K562 (cell line): ENCODE results near the gene GABARAP. TPM values are rescaled to one million over a fixed set of nuclear protein-coding genes. Genes with fewer than 3 reads are reported as not detected.

ENCODE experiments used
- CLOCK ChIP-seq: fragments of 250-450 bp; sonication (Bioruptor Pico); IDR thresholded peaks from 2 replicates; pipeline ENCODE4 v1.4.0; 2020; ENCODE audit warnings: mild to moderate bottlenecking, moderate library complexity, borderline replicate concordance
- DACH1 ChIP-seq: fragments of 450-650 bp; IDR thresholded peaks from 2 replicates; pipeline ENCODE4 v1.6.1; 2018; ENCODE audit not compliant: partially characterized antibody
- E2F5 ChIP-seq: sonication (generic); formaldehyde crosslinking; IDR thresholded peaks from 2 replicates; pipeline ENCODE4 v1.8.0; 2022; ENCODE audit warnings: mild to moderate bottlenecking, missing genetic modification reagents
- ETV6 ChIP-seq, 3 experiments: fragments of 150-350 bp in 1 of 3; sonication (generic) in 1 of 3; formaldehyde crosslinking in 1 of 3; IDR thresholded peaks; 2 replicates each; pipeline versions ENCODE4 v1.6.1 to v1.8.0; 2014 to 2022; ENCODE audit warnings: borderline replicate concordance in 2 of 3, low read depth in 2 of 3, antibody characterized with exemption in 1 of 3, low read length in 1 of 3, mild to moderate bottlenecking in 1 of 3, missing genetic modification reagents in 1 of 3
- FIP1L1 ChIP-seq: fragments of 200-400 bp; formaldehyde crosslinking; IDR thresholded peaks from 2 replicates; pipeline ENCODE4 v1.6.1; 2018; ENCODE audit warnings: mild to moderate bottlenecking, low read depth, low read length; ENCODE audit not compliant: poor library complexity, severe bottlenecking
- GTF2B ChIP-seq: IDR thresholded peaks from 2 replicates; pipeline ENCODE4 v1.6.1; 2011; ENCODE audit not compliant: insufficient read length; ENCODE audit errors: extremely low read depth
- HDAC6 ChIP-seq: IDR thresholded peaks from 2 replicates; pipeline ENCODE4 v1.6.1; 2012; ENCODE audit warnings: low read depth, mild to moderate bottlenecking, control low read depth, inconsistent platforms, low read length, moderate library complexity
- JUNB ChIP-seq: fragments of 450-650 bp; formaldehyde crosslinking; conservative IDR thresholded peaks from 2 replicates; pipeline ENCODE4 v1.4.0; 2020; ENCODE audit warnings: mild to moderate bottlenecking
- POU5F1 ChIP-seq: fragments of 150-350 bp; IDR thresholded peaks from 2 replicates; pipeline ENCODE4 v1.6.1; 2014; ENCODE audit warnings: borderline replicate concordance, low read length, low read depth, mild to moderate bottlenecking; ENCODE audit not compliant: partially characterized antibody
- RBM25 ChIP-seq: fragments of 200-400 bp; formaldehyde crosslinking; IDR thresholded peaks from 2 replicates; pipeline ENCODE4 v1.6.1; 2018; ENCODE audit warnings: low read length, low read depth, moderate library complexity; ENCODE audit not compliant: severe bottlenecking
- RCOR1 ChIP-seq, 2 experiments: IDR thresholded peaks; 2 replicates each; pipeline ENCODE4 v1.6.1; 2012; ENCODE audit warnings: low read depth in 2 of 2, low read length in 2 of 2, borderline replicate concordance in 1 of 2, improper control_type of control experiment in 1 of 2
- SLC30A9 ChIP-seq: fragments of 250-450 bp; sonication (Bioruptor Pico); IDR thresholded peaks from 2 replicates; pipeline ENCODE4 v1.8.0; 2022; ENCODE audit warnings: mild to moderate bottlenecking, moderate library complexity
- STAT5A ChIP-seq: IDR thresholded peaks from 2 replicates; pipeline ENCODE4 v1.6.1; 2012; ENCODE audit warnings: low read length, inconsistent platforms, borderline replicate concordance
- ZBED1 ChIP-seq: IDR thresholded peaks from 2 replicates; pipeline ENCODE4 v1.6.1; 2014
- ZHX1 ChIP-seq: fragments of 150-350 bp; conservative IDR thresholded peaks from 2 replicates; pipeline ENCODE4 v1.6.1; 2014; ENCODE audit warnings: low read length
- ZNF282 ChIP-seq: sonication (generic); formaldehyde crosslinking; IDR thresholded peaks from 2 replicates; pipeline ENCODE4 v1.8.1; 2023; ENCODE audit warnings: missing genetic modification reagents
- ZNF311 ChIP-seq: fragments of 250-450 bp; sonication (Bioruptor Pico); IDR thresholded peaks from 2 replicates; pipeline ENCODE4 v1.4.0; 2020; ENCODE audit warnings: mild to moderate bottlenecking, moderate library complexity
- ZNF57 ChIP-seq: fragments of 450-650 bp; formaldehyde crosslinking; IDR thresholded peaks from 2 replicates; pipeline ENCODE4 v1.4.0; 2020; ENCODE audit warnings: mild to moderate bottlenecking, moderate library complexity
- ZNF584 ChIP-seq: fragments of 200-800 bp; sonication (Bioruptor generic); IDR thresholded peaks from 2 replicates; pipeline ENCODE4 v1.6.1; 2016; ENCODE audit warnings: low read depth, mild to moderate bottlenecking, missing genetic modification characterization, missing compliant biosample characterization
- ZNF696 ChIP-seq: fragments of 250-450 bp; sonication (Bioruptor Pico); conservative IDR thresholded peaks from 2 replicates; pipeline ENCODE4 v1.4.0; 2020; ENCODE audit warnings: mild to moderate bottlenecking, moderate library complexity
- polyA plus RNA-seq, 8 experiments: library from polyadenylated mRNA; depleted of rRNA in 4 of 8; stranded (reverse) in 5 of 8; unstranded in 3 of 8; fragments of >200 nt; fragmentation: Nextera tagmentation in 2 of 8; fragmentation: Illumina TruSeq in 1 of 8; extraction: Ambion mirVana in 2 of 8; extraction: Trizol in 1 of 8; gene quantifications; 2 replicates each; pipeline versions ENCODE4 v1.2.1 to v1.2.3, GENCODE V29; 2011 to 2014; ENCODE audit warnings: inconsistent platforms in 1 of 8, missing spikeins in 1 of 8
- total RNA-seq, 7 experiments: library from RNA; depleted of rRNA in 6 of 7; stranded (reverse); fragments of >200 nt in 6 of 7; fragmentation: Illumina TruSeq in 2 of 7; extraction: Trizol in 2 of 7; gene quantifications; 2 replicates each; pipeline versions ENCODE4 v1.2.1 to v1.2.3, GENCODE V29; 2011 to 2021; ENCODE audit warnings: low replicate concordance in 1 of 7

Gene GABARAP
- total and polyA plus RNA-seq, 9 of the 15 experiments (the other 6 are each of a cell fraction or from before 2014, with no cell fraction given) = 47.5 to 373 (median 152) TPM

GRCh38 chr17:7241783-7242716, at the start of gene GABARAP (continued):
- TF ChIP-seq DACH1 (no peak), STAT5A (no peak), ZHX1 (no peak), POU5F1 (no peak), HDAC6 (no peak), RCOR1 (IDR thresholded peaks at IDR 0.05; ENCODE audit: borderline replicate concordance in 1 of 2, low read depth in 2 of 2, low read length in 2 of 2) (no peak), ZNF696 (no peak), E2F5 (CRISPR knock-in tag) (no peak), RBM25 (no peak), ZNF584 (CRISPR knock-in tag) (no peak), FIP1L1 (no peak), GTF2B (no peak), SLC30A9 (CRISPR knock-in tag) (no peak), ZNF57 (CRISPR knock-in tag) (no peak), ZBED1 (peak; percentile 42; the same call in 1 of the 2 replicates), ETV6 (IDR thresholded peaks at IDR 0.05; ENCODE audit: borderline replicate concordance in 1 of 2, low read depth in 2 of 2, low read length in 1 of 2) (no peak), ETV6 (CRISPR knock-in tag; IDR thresholded peaks at IDR 0.05; ENCODE audit: borderline replicate concordance) (no peak), ZNF282 (no peak), ZNF311 (CRISPR knock-in tag) (no peak), CLOCK (CRISPR knock-in tag) (no peak), JUNB (CRISPR knock-in tag) (no peak)
